HepG2 (cell line): ENCODE data around the gene NOP9. TPM values are rescaled to one million over a fixed set of nuclear protein-coding genes. Genes with fewer than 3 reads are reported as not detected.

Source experiments
- AGO1 ChIP-seq: fragments of 200-400 bp; formaldehyde crosslinking; IDR thresholded peaks from 2 replicates; pipeline ENCODE4 v1.6.1; 2017; ENCODE audit warnings: mild to moderate bottlenecking, low read depth, low read length, moderate library complexity; ENCODE audit not compliant: poor library complexity, severe bottlenecking
- GABPB1 ChIP-seq: IDR thresholded peaks from 2 replicates; pipeline ENCODE4 v1.6.1; 2016; ENCODE audit warnings: mild to moderate bottlenecking, missing genetic modification reagents, moderate library complexity, missing compliant biosample characterization
- HNRNPL ChIP-seq: fragments of 200-400 bp; formaldehyde crosslinking; IDR thresholded peaks from 2 replicates; pipeline ENCODE4 v1.6.1; 2017; ENCODE audit warnings: mild to moderate bottlenecking, low read depth, low read length
- KLF13 ChIP-seq: sonication (generic); formaldehyde crosslinking; IDR thresholded peaks from 2 replicates; pipeline ENCODE4 v1.4.0; 2020; ENCODE audit warnings: mild to moderate bottlenecking, missing genetic modification reagents
- NFKB2 ChIP-seq: sonication (generic); formaldehyde crosslinking; IDR thresholded peaks from 2 replicates; pipeline ENCODE4 v1.4.0; 2020; ENCODE audit warnings: missing genetic modification reagents, borderline replicate concordance
- RAD21 ChIP-seq: fragments of 450-650 bp; formaldehyde crosslinking; IDR thresholded peaks from 2 replicates; pipeline ENCODE4 v1.5.0; 2020; ENCODE audit warnings: mild to moderate bottlenecking
- RBFOX2 ChIP-seq: fragments of 200-400 bp; formaldehyde crosslinking; IDR thresholded peaks from 2 replicates; pipeline ENCODE4 v1.6.1; 2017; ENCODE audit warnings: low read depth, mild to moderate bottlenecking, low read length
- RERE ChIP-seq: IDR thresholded peaks from 2 replicates; pipeline ENCODE4 v1.6.1; 2016; ENCODE audit warnings: low read depth, missing genetic modification reagents, missing compliant biosample characterization
- RXRA ChIP-seq: sonication (generic); formaldehyde crosslinking; IDR thresholded peaks from 2 replicates; pipeline ENCODE4 v1.5.1; 2020; ENCODE audit warnings: missing genetic modification reagents
- SAP130 ChIP-seq: IDR thresholded peaks from 2 replicates; pipeline ENCODE4 v1.6.1; 2016; ENCODE audit warnings: low read depth
- SP2 ChIP-seq: sonication (generic); formaldehyde crosslinking; IDR thresholded peaks from 2 replicates; pipeline ENCODE4 v1.5.1; 2020; ENCODE audit warnings: mild to moderate bottlenecking, missing genetic modification reagents
- TARDBP ChIP-seq: sonication (generic); formaldehyde crosslinking; IDR thresholded peaks from 2 replicates; pipeline ENCODE4 v1.8.0; 2022; ENCODE audit warnings: mild to moderate bottlenecking, missing genetic modification reagents
- ZBTB38 ChIP-seq: sonication (generic); formaldehyde crosslinking; IDR thresholded peaks from 2 replicates; pipeline ENCODE4 v1.5.1; 2020; ENCODE audit warnings: mild to moderate bottlenecking, missing genetic modification reagents
- ZFP37 ChIP-seq: sonication (generic); formaldehyde crosslinking; IDR thresholded peaks from 2 replicates; pipeline ENCODE4 v1.4.0; 2020; ENCODE audit warnings: missing genetic modification reagents, borderline replicate concordance
- ZFY ChIP-seq: sonication (generic); formaldehyde crosslinking; IDR thresholded peaks from 2 replicates; pipeline ENCODE4 v1.4.0; 2020; ENCODE audit warnings: missing genetic modification reagents
- ZNF205 ChIP-seq: IDR thresholded peaks from 2 replicates; pipeline ENCODE4 v1.6.1; 2018; ENCODE audit warnings: missing biosample characterization, missing genetic modification reagents
- ZNF280D ChIP-seq: sonication (generic); formaldehyde crosslinking; IDR thresholded peaks from 2 replicates; pipeline ENCODE4 v1.5.1; 2020; ENCODE audit warnings: mild to moderate bottlenecking, missing genetic modification reagents
- ZNF33A ChIP-seq: sonication (generic); formaldehyde crosslinking; IDR thresholded peaks from 2 replicates; pipeline ENCODE4 v1.5.1; 2020; ENCODE audit warnings: missing genetic modification reagents, mild to moderate bottlenecking, moderate library complexity, borderline replicate concordance
- ZNF562 ChIP-seq: sonication (generic); formaldehyde crosslinking; IDR thresholded peaks from 2 replicates; pipeline ENCODE4 v1.8.0; 2022; ENCODE audit warnings: missing genetic modification reagents, borderline replicate concordance
- ZNF589 ChIP-seq: sonication (generic); formaldehyde crosslinking; conservative IDR thresholded peaks from 2 replicates; pipeline ENCODE4 v1.8.0; 2022; ENCODE audit warnings: mild to moderate bottlenecking, moderate library complexity, missing genetic modification reagents
- ZNF737 ChIP-seq: sonication (generic); formaldehyde crosslinking; IDR thresholded peaks from 2 replicates; pipeline ENCODE4 v1.5.0; 2020; ENCODE audit warnings: missing genetic modification reagents, mild to moderate bottlenecking, borderline replicate concordance
- ZNF850 ChIP-seq: sonication (generic); formaldehyde crosslinking; conservative IDR thresholded peaks from 2 replicates; pipeline ENCODE4 v1.9.0; 2021; ENCODE audit warnings: mild to moderate bottlenecking, missing genetic modification reagents
- polyA plus RNA-seq, 8 experiments: library from polyadenylated mRNA; depleted of rRNA in 3 of 8; stranded (reverse) in 7 of 8; unstranded in 1 of 8; fragments of >200 nt; fragmentation: Illumina TruSeq in 4 of 8; extraction: Trizol in 4 of 8; gene quantifications; 2 replicates each; pipeline versions ENCODE4 v1.2.1 to v1.2.3, GENCODE V29; 2011 to 2016; ENCODE audit warnings: low read depth in 4 of 8, missing spikeins in 1 of 8, mixed read lengths in 1 of 8; ENCODE audit not compliant: insufficient read depth in 1 of 8
- total RNA-seq, 5 experiments: library from RNA; depleted of rRNA; stranded (reverse); fragments of >200 nt; fragmentation: Illumina TruSeq; extraction: Trizol; gene quantifications; 2 replicates each; pipeline ENCODE4 v1.2.3, GENCODE V29; 2016; ENCODE audit warnings: low read depth in 1 of 5

NOP9 gene
- total and polyA plus RNA-seq, 2 of the 13 experiments (the other 11 are each of a cell fraction or from before 2014, with no cell fraction given) = 24.5 to 61.6 TPM

GRCh38 chr14:24299255-24300191 lies at the start of gene NOP9, which contains the start of gene DHRS1 (continued):
- TF ChIP-seq AGO1 = peak; percentile 95
- no peak for TF ChIP-seq ZNF737 (CRISPR knock-in tag)
- TF ChIP-seq RXRA = peak; percentile 72; the same call in 1 of the 2 replicates
- peak; percentile 93 for TF ChIP-seq GABPB1
- TF ChIP-seq ZNF562 (CRISPR knock-in tag) = no peak
- peak; percentile 54; the same call in 1 of the 2 replicates for TF ChIP-seq RAD21 (CRISPR knock-in tag)
- peak; percentile 47; the same call in 1 of the 2 replicates for TF ChIP-seq ZNF850 (CRISPR knock-in tag)
- peak; percentile 97 for TF ChIP-seq ZFY (CRISPR knock-in tag)
- peak; percentile 60 for TF ChIP-seq SP2 (CRISPR knock-in tag)
- peak; percentile 14; the same call in 1 of the 2 replicates for TF ChIP-seq RERE
- TF ChIP-seq ZFP37 (CRISPR knock-in tag) = peak; percentile 96
- peak; percentile 99 for TF ChIP-seq ZNF280D
- peak; percentile 48; the same call in 1 of the 2 replicates for TF ChIP-seq KLF13 (CRISPR knock-in tag)
- peak; percentile 94 for TF ChIP-seq RBFOX2
- TF ChIP-seq NFKB2 (CRISPR knock-in tag) = peak; percentile 87; the same call in 1 of the 2 replicates
- peak; percentile 100 for TF ChIP-seq SAP130 (CRISPR knock-in tag)
- peak; percentile 88 for TF ChIP-seq TARDBP (CRISPR knock-in tag)
- no peak for TF ChIP-seq ZNF589 (CRISPR knock-in tag)
- peak; percentile 85 for TF ChIP-seq ZNF205 (CRISPR knock-in tag)
- TF ChIP-seq HNRNPL = 0 out of 2 replicates have a peak, but pooled peaks have one; percentile 74
- TF ChIP-seq ZBTB38 (CRISPR knock-in tag) = peak; percentile 91
- no peak for TF ChIP-seq ZNF33A
